H9 (cell line): ENCODE results near the gene TJP2. TPM values are rescaled to one million over a fixed set of nuclear protein-coding genes. Genes with fewer than 3 reads are reported as not detected.

Experiments used
- DNase-seq: peaks from one replicate; pipeline ENCODE4 v3.0.0-alpha.2; 2017
- H2AFZ ChIP-seq: one replicate; pipeline ENCODE4 v1.6.1; 2013; ENCODE audit warnings: mild to moderate bottlenecking, low read length, control low read depth, moderate library complexity
- H2AK5ac ChIP-seq: 2 replicates; pipeline ENCODE4 v1.6.1; 2013; ENCODE audit warnings: low read length, control low read depth, mixed read lengths; ENCODE audit not compliant: insufficient read length
- H2BK120ac ChIP-seq: one replicate; pipeline ENCODE4 v1.6.1; 2013; ENCODE audit warnings: low read depth, mild to moderate bottlenecking, low read length, control low read depth, inconsistent platforms; ENCODE audit not compliant: poor library complexity, severe bottlenecking
- H2BK12ac ChIP-seq: 2 replicates; pipeline ENCODE4 v1.6.1; 2013; ENCODE audit warnings: low read length, control low read depth, mixed read lengths, low read depth; ENCODE audit not compliant: insufficient read length
- H2BK15ac ChIP-seq: 2 replicates; pipeline ENCODE4 v1.6.1; 2013; ENCODE audit warnings: low read depth, low read length, control low read depth
- H2BK20ac ChIP-seq: one replicate; pipeline ENCODE4 v1.6.1; 2013; ENCODE audit warnings: low read depth, mild to moderate bottlenecking, low read length, control low read depth, inconsistent platforms; ENCODE audit not compliant: poor library complexity, severe bottlenecking
- H2BK5ac ChIP-seq: 2 replicates; pipeline ENCODE4 v1.6.1; 2013; ENCODE audit warnings: low read length, control low read depth, mixed read lengths; ENCODE audit not compliant: insufficient read length
- H3K14ac ChIP-seq: 2 replicates; pipeline ENCODE4 v1.6.1; 2013; ENCODE audit warnings: low read length, control low read depth; ENCODE audit not compliant: insufficient read depth
- H3K18ac ChIP-seq: 2 replicates; pipeline ENCODE4 v1.6.1; 2013; ENCODE audit warnings: low read depth, mild to moderate bottlenecking, mixed read lengths, low read length, control low read depth; ENCODE audit not compliant: insufficient read length
- H3K23ac ChIP-seq: 2 replicates; pipeline ENCODE4 v1.6.1; 2013; ENCODE audit warnings: low read length, control low read depth, mixed read lengths, low read depth; ENCODE audit not compliant: insufficient read length
- H3K23me2 ChIP-seq: 2 replicates; pipeline ENCODE4 v1.6.1; 2013; ENCODE audit warnings: low read depth, mild to moderate bottlenecking, mixed read lengths, low read length, control low read depth; ENCODE audit not compliant: insufficient read length, poor library complexity, severe bottlenecking
- H3K27ac ChIP-seq: 2 replicates; pipeline ENCODE4 v1.5.1; 2013; ENCODE audit warnings: low read length, control low read depth, mixed read lengths, low read depth; ENCODE audit not compliant: insufficient read length
- H3K27me3 ChIP-seq: 2 replicates; pipeline ENCODE4 v1.6.1; 2013; ENCODE audit warnings: low read length, control low read depth, inconsistent platforms; ENCODE audit not compliant: insufficient read depth
- H3K4ac ChIP-seq: 2 replicates; pipeline ENCODE4 v1.6.1; 2013; ENCODE audit warnings: low read depth, mild to moderate bottlenecking, control low read depth, inconsistent platforms, low read length, moderate library complexity
- H3K4me1 ChIP-seq: 2 replicates; pipeline ENCODE4 v1.6.1; 2013; ENCODE audit warnings: low read length, control low read depth, inconsistent platforms; ENCODE audit not compliant: insufficient read depth
- H3K4me2 ChIP-seq: 2 replicates; pipeline ENCODE4 v1.6.1; 2013; ENCODE audit warnings: low read length, control low read depth, mixed read lengths; ENCODE audit not compliant: insufficient read length, insufficient read depth
- H3K56ac ChIP-seq: 2 replicates; pipeline ENCODE4 v1.6.1; 2013; ENCODE audit warnings: low read depth, mild to moderate bottlenecking, mixed read lengths, low read length, control low read depth; ENCODE audit not compliant: insufficient read length
- H3K79me1 ChIP-seq: 2 replicates; pipeline ENCODE4 v1.6.1; 2013; ENCODE audit warnings: low read depth, mild to moderate bottlenecking, moderate library complexity, low read length, control low read depth, inconsistent platforms; ENCODE audit not compliant: insufficient read depth, poor library complexity, severe bottlenecking
- H3K79me2 ChIP-seq: 2 replicates; pipeline ENCODE4 v1.6.1; 2013; ENCODE audit warnings: low read length, control low read depth, inconsistent platforms; ENCODE audit not compliant: insufficient read depth
- H3K9ac ChIP-seq: 2 replicates; pipeline ENCODE4 v1.6.1; 2013; ENCODE audit warnings: low read length, control low read depth, mixed read lengths; ENCODE audit not compliant: insufficient read length; ENCODE audit errors: extremely low read depth
- H3K9me3 ChIP-seq: one replicate; pipeline ENCODE4 v1.6.1; 2013; ENCODE audit warnings: low read depth, low read length, inconsistent platforms; ENCODE audit not compliant: control insufficient read depth
- H3T11ph ChIP-seq: one replicate; pipeline ENCODE4 v1.6.1; 2013; ENCODE audit warnings: mild to moderate bottlenecking, low read length, control low read depth, inconsistent platforms
- H4K20me1 ChIP-seq: one replicate; pipeline ENCODE4 v1.6.1; 2013; ENCODE audit not compliant: control insufficient read depth, insufficient read length, insufficient read depth
- H4K5ac ChIP-seq: 2 replicates; pipeline ENCODE4 v1.6.1; 2013; ENCODE audit warnings: low read depth, mild to moderate bottlenecking, mixed read lengths, low read length, control low read depth; ENCODE audit not compliant: insufficient read length
- H4K8ac ChIP-seq: replicated peaks from 2 replicates; pipeline ENCODE4 v1.6.1; 2013; ENCODE audit warnings: low read length, control low read depth, mixed read lengths, low read depth; ENCODE audit not compliant: insufficient read length
- H4K91ac ChIP-seq: 2 replicates; pipeline ENCODE4 v1.6.1; 2013; ENCODE audit warnings: low read depth, mild to moderate bottlenecking, moderate library complexity, mixed read lengths, low read length, control low read depth; ENCODE audit not compliant: insufficient read length
- H3K27ac Mint-ChIP-seq, 3 experiments: 2 replicates in 2 of 3; 3 replicates in 1 of 3; pipeline ENCODE4 v1.8.0; 2020 to 2021; ENCODE audit warnings: mixed read lengths in 3 of 3, mild to moderate bottlenecking in 1 of 3, moderate library complexity in 1 of 3
- H3K27me3 Mint-ChIP-seq: 2 replicates; pipeline ENCODE4 v1.8.0; 2021; ENCODE audit warnings: low read depth, mild to moderate bottlenecking, moderate library complexity, mixed read lengths
- H3K36me3 Mint-ChIP-seq, 3 experiments: 2 replicates in 2 of 3; 3 replicates in 1 of 3; pipeline ENCODE4 v1.8.0; 2020 to 2021; ENCODE audit warnings: low read depth in 3 of 3, mixed read lengths in 3 of 3; ENCODE audit not compliant: insufficient read depth in 1 of 3
- H3K4me1 Mint-ChIP-seq, 2 experiments: 2 replicates each; pipeline ENCODE4 v1.8.0; 2020; ENCODE audit warnings: mixed read lengths in 2 of 2
- H3K4me3 Mint-ChIP-seq, 2 experiments: 2 replicates in 1 of 2; 3 replicates in 1 of 2; pipeline ENCODE4 v1.8.0; 2020 to 2021; ENCODE audit warnings: mild to moderate bottlenecking in 2 of 2, mixed read lengths in 2 of 2, moderate library complexity in 1 of 2
- H3K9me3 Mint-ChIP-seq, 2 experiments: 2 replicates in 1 of 2; 3 replicates in 1 of 2; pipeline ENCODE4 v1.8.0; 2020; ENCODE audit warnings: mild to moderate bottlenecking in 2 of 2, mixed read lengths in 2 of 2, moderate library complexity in 1 of 2
- whole genome bisulfite sequencing: extraction: QIAGEN DNeasy Blood & Tissue Kit; methylation state at CpG from one replicate; pipeline ENCODE4 v1.1.7; 2013; ENCODE audit warnings: missing lambda C conversion rate, low lambda C conversion rate, mixed read lengths; ENCODE audit not compliant: insufficient read length; ENCODE audit errors: extremely low coverage; 5-methylcytosine and 5-hydroxymethylcytosine counted together
- total RNA-seq: library from RNA; stranded (reverse); gene quantifications from 2 replicates; pipeline ENCODE4 v1.2.1, GENCODE V29; 2021
- TF ChIP-seq, protein P1 (sequence below): fragments of 200-600 bp; sonication (generic); conservative IDR thresholded peaks from 3 replicates; pipeline ENCODE4 v1.8.0; 2021; ENCODE audit warnings: antibody characterized with exemption, mild to moderate bottlenecking

TJP2 gene
- total RNA-seq, 1 experiment from 2014 or later: 130 TPM

DNA sequence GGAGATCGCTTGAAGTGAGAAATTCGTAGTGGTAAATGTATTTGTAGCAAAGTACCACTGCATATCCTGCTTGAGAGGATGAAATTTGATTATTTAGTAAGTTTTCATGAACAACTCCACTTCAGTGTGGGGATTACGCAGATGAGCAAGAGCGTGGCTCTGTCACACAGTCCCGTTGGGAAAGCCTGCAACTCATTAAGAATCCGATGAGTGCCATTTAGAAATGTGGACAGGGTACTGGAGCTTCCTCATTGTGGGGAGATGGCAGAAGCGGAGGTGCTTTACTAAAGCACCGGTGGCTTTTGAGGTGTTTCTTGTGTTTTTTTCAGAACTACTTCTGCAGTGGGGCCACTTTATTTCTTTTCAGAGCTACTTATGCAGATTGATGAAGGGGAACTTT lies 1.4 kb downstream of the TJP2 start:
- Histone ChIP-seq H2BK120ac (no peak overlapping the region), H3K23me2 (peaks cover 13% of the 10 kb centered on the region), H2BK20ac (no peak overlapping the region), H3K4me1 (peaks cover 15% of the 10 kb centered on the region), H3K27ac (no peak overlapping the region), H2BK5ac (no peak overlapping the region), H2AFZ (no peak overlapping the region), H3K79me2 (peaks cover 10% of the 10 kb centered on the region; the same call in 1 of the 2 replicates), H3K79me1 (peaks cover 5% of the 10 kb centered on the region), H3K4me2 (peak overlapping the region; percentile 65), H3K4ac (no peak overlapping the region), H3K23ac (no peak overlapping the region), H2BK12ac (no peak overlapping the region), H3K56ac (no peak overlapping the region), H3T11ph (no peak overlapping the region), H2AK5ac (no peak overlapping the region), H3K14ac (no peak overlapping the region), H4K5ac (no peak overlapping the region), H3K18ac (no peak overlapping the region), H3K9me3 (no peaks in the 10 kb centered on the region), H4K8ac (no peak overlapping the region), H4K91ac (no peak overlapping the region), H2BK15ac (no peak overlapping the region), H3K9ac (no peak overlapping the region), H4K20me1 (no peaks in the 10 kb centered on the region), H3K27me3 (no peaks in the 10 kb centered on the region)
- DNase-seq: no peak
- Mint-ChIP-seq H3K4me3 (peak overlapping the region; percentile 73 to 79; a peak in 2 of 5 replicates), H3K27ac (no peak overlapping the region; a peak in 1 of 7 replicates), H3K27me3 (peaks cover 15% of the 10 kb centered on the region), H3K36me3 (peaks cover 0 to 5% (median 0%) of the 10 kb centered on the region in 3 experiments; a peak in 3 of 7 replicates), H3K4me1 (peaks cover 47 to 60% of the 10 kb centered on the region in 2 experiments), H3K9me3 (no peaks in the 10 kb centered on the region; a peak in 1 of 5 replicates)
- TF ChIP-seq, protein P1, sequence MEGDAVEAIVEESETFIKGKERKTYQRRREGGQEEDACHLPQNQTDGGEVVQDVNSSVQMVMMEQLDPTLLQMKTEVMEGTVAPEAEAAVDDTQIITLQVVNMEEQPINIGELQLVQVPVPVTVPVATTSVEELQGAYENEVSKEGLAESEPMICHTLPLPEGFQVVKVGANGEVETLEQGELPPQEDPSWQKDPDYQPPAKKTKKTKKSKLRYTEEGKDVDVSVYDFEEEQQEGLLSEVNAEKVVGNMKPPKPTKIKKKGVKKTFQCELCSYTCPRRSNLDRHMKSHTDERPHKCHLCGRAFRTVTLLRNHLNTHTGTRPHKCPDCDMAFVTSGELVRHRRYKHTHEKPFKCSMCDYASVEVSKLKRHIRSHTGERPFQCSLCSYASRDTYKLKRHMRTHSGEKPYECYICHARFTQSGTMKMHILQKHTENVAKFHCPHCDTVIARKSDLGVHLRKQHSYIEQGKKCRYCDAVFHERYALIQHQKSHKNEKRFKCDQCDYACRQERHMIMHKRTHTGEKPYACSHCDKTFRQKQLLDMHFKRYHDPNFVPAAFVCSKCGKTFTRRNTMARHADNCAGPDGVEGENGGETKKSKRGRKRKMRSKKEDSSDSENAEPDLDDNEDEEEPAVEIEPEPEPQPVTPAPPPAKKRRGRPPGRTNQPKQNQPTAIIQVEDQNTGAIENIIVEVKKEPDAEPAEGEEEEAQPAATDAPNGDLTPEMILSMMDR: no peak
- WGBS: no CpG with 5 or more reads among the region's 8 CpGs
